B cell (primary cell): ENCODE results near the gene MTX1.

ENCODE experiments used
- EZH2 ChIP-seq: IDR thresholded peaks from 2 replicates; pipeline ENCODE4 v1.6.1; 2012; ENCODE audit warnings: borderline replicate concordance, low read depth, mild to moderate bottlenecking, moderate library complexity, low read length; ENCODE audit not compliant: insufficient read depth, poor library complexity, severe bottlenecking
- TF ChIP-seq, protein P1 (sequence below): fragments of 200-600 bp; IDR thresholded peaks from one replicate; pipeline ENCODE4 v1.8.0; 2022; ENCODE audit warnings: antibody characterized with exemption, mild to moderate bottlenecking

DNA sequence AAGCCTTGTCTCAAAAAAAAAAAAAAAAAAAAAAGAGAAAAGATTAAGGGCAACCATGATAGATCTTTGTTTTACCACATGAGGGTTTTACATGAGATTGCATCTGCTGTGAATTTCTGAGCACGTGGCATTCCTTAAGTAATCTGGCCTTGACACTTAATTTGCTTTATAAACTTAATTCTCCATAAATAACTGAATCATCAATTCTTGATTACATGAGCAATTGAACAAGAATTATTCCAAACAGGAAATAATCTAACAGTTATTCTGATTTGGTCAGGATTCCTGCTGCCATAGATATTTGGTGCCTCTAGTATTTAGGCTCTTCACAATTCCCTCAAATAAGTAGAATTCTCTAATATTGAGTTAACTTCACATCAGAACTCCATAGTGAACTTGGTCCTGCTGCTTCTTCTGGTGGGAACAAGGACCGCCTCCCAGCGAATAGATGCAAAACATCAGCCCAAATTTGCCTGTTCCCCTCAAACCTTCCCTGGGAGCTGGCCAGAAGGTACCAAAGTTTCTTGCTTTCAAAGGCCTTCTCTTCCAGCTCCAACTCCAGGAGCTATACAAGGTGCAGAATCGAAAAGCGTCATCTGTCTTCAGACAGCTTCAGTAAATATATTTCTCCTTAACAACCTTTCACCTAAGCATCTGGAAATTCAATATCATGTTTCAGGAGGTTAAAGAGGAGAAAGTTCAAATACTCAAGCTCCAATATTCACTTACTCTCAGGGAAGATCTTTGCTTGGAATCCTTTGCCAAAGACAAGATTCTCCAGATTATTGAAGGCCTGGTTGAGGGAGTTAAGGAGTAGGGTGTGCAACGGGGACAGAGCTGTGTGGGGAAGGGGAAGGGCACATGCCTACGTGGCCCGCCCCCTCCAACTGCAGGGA, 36.4 kb upstream of the MTX1 start:
- TF ChIP-seq, protein P1, sequence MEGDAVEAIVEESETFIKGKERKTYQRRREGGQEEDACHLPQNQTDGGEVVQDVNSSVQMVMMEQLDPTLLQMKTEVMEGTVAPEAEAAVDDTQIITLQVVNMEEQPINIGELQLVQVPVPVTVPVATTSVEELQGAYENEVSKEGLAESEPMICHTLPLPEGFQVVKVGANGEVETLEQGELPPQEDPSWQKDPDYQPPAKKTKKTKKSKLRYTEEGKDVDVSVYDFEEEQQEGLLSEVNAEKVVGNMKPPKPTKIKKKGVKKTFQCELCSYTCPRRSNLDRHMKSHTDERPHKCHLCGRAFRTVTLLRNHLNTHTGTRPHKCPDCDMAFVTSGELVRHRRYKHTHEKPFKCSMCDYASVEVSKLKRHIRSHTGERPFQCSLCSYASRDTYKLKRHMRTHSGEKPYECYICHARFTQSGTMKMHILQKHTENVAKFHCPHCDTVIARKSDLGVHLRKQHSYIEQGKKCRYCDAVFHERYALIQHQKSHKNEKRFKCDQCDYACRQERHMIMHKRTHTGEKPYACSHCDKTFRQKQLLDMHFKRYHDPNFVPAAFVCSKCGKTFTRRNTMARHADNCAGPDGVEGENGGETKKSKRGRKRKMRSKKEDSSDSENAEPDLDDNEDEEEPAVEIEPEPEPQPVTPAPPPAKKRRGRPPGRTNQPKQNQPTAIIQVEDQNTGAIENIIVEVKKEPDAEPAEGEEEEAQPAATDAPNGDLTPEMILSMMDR, result no peak
- TF ChIP-seq EZH2, result no peak
